NCI-H446 (cell line): Measurements from ENCODE around the gene PAPPA.

ENCODE experiments used
- DNase-seq, 2 experiments: peaks; one replicate each; lab custom pipeline; 2025; lab: John Stamatoyannopoulos, UW

The PAPPA gene

GRCh38 chr9:116276651-116277121 lies 123.1 kb downstream of the PAPPA start:
- no peak for DNase-seq

- no peak for DNase-seq
Measured at GRCh38 chr9:116278326-116278725, 124.7 kb downstream of the PAPPA start.

DNA sequence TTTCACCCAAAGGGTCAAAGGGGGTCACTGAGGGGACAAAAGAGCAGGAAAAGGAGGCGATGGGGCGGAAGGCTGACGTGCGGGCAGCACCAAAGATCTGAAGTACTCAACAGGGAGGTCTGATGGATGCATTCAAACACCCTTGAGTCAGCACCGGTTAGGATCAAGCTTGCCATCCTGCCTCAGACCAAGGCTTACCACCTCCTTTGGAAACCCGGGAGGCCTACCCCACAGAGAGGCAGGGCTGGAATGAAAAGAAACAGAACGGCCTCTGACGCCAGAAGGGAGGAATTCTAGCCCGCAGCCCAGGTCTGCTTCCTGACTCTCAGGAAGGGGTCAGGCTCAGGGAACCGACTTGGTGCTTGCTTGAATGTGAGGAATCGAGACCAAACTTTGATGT lies 125.6 kb downstream of the PAPPA start:
- DNase-seq: no peak

GRCh38 chr9:116280529-116280928 lies 126.9 kb downstream of the PAPPA start:
- no peak for DNase-seq

DNA sequence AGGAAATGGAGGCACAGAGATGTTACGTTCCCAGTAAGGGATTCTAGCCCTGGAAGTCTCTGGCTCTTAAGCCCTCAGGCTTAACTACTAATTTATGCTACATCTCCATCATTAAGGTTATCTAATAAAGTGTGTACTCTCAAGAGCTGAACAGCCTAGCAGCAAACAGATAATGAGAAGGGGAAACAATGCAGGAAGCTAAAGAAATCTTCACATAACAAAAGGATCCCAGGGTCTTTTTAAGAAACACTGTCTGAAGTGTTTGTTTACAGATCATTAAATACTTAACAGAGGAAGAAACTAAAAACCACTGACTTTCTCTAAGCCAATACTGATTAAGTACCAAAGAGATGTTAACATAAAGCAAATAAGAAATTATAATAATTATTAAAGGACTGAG lies 129.0 kb downstream of the PAPPA start:
- no peak for DNase-seq

DNA sequence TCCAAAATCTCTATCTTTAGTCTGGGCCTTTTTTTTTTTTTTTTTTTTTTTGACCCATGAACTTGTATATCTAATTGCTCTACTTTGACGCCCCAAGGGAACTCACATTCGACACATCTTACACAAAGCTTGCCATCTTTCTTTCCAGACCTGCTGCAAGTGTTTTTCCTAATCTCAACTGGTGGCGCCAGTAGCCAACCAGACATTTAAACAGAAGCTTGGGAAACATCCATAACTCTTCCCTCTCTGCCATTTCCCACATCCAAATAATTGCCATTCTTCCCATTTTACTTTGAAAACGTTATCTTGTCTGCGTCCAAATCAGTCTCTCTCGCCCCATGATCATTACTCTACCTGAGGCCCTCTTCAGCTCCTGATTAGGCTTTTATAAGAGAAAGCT lies 130.9 kb downstream of the PAPPA start:
- no peak for DNase-seq

DNA sequence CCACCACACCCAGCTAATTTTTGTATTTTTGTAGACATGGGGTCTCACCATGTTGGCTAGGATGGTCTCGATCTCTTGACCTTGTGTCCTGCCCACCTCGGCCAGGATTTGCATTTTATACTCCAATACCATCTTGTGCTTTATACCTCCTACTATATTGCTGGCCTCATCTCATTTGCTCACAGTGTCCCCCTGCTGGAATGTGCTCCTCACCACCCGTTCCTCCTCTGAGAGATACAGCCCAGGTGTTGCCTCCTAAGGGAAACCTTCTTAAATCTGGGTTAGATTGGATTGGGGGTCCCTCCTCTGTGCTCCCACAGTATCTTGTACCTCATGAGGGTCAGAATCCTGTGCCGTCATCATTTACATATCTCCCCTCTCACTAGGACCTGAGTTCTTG lies 131.7 kb downstream of the PAPPA start:
- DNase-seq: no peak

- no peak for DNase-seq
Measured at GRCh38 chr9:116286297-116286696, 132.7 kb downstream of the PAPPA start.

GRCh38 chr9:116287721-116288120 lies 134.1 kb downstream of the PAPPA start:
- DNase-seq: no peak

DNA sequence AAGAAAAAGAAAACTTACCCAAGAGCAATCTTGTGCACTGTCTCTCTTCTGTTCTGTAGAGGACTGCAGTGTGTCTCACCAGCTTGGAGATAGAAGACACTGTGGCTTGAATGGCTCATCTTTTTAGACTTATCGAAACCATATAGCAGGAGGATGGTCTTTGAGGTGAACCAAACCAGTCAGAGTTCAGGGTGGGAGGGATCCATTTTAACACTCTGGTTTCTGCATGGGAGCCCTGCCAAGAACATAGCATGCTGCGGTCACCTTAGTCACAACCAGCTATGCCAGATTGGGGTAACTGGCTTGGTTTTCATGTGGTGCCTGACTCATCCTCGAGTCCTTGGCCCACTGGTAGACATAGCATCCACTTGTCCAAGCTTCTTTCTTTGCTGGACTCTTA lies 135.1 kb downstream of the PAPPA start:
- DNase-seq: no peak

- DNase-seq: no peak
Measured at GRCh38 chr9:116297346-116297745, 143.8 kb downstream of the PAPPA start.

- no peak for DNase-seq
Measured at GRCh38 chr9:116298249-116298648, 144.7 kb downstream of the PAPPA start.

DNA sequence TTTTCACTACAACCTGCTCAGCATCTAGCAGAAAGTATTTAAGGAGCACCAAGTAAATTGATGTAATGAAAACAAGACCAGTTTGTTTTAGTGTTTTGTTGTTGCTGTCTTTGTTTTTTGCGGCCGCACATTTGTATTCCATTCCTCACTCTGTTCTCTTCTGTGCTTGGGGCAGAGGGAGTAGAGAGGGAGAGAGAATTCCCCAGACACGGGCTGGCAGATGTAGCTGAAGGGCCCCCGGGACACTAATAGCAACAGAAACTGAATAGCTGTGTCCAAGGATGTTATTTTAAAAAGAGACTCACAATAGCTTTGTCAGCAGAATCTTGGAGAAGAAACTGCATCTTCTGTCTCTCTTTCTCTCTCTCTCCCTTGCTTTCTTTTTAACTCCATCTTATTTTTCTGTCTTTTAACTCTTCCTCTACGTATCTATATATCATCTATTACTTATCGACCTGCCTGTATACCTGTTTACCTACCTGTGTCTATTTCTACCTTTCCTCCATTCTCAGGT lies 145.3 kb downstream of the PAPPA start:
- no peak for DNase-seq

- no peak for DNase-seq
Measured at GRCh38 chr9:116300360-116300870, 146.8 kb downstream of the PAPPA start.

GRCh38 chr9:116303270-116303669 lies 149.7 kb downstream of the PAPPA start:
- no peak for DNase-seq

- no peak for DNase-seq
Measured at GRCh38 chr9:116303886-116304538, 150.4 kb downstream of the PAPPA start.

DNA sequence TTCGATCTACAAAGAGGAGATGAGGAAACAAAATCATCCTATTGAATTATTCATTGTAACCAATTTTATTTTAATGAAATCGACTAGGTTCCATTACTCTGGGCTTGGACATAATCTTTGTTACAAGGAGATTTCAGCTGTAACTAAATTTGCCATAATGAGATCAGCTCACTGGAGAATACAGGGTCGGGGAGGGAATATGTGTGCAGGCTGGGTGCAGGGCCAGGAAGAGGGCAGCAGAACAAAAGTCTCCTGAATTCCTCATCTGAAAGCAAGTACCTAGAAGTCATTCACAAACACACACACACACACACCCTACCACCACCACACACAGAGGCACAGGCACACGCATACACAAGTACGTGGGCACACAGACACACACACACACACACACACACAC lies 151.2 kb downstream of the PAPPA start:
- DNase-seq: no peak

GRCh38 chr9:116308076-116308475 lies 154.5 kb downstream of the PAPPA start:
- DNase-seq: no peak

DNA sequence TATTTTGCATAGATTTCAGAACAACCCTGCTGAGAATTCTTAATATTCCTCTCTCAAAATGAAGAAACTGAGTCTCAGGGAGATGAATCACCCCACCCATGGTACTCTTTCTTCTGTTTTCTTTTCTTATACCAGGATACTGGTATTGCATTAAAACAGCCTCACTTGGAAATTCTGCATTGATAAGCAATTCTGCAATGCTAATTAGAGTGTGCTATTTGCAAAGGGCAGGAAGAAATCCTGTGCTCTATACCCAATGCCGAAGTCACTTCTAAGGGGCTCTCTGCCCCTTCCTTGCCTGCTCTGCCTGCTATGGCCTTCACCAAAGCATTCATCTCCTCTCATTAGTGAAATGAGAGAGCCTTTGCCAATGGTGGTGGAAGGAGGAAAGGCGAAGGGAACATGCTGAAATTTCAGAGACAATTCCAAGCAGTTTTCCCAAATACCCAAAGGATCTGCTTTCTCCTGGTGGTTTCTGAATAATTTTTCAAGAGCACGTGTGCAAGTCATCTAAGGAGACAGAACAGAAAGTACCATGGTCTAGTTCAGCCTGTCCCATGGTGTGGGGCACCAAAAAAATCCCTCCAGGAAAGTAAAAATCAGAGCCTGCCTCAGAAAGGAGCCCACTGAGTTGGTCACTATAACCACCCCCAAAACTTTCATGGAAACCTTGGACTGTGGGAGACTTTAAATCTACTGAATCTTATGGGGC lies 156.5 kb downstream of the PAPPA start:
- no peak for DNase-seq

GRCh38 chr9:116312221-116312620 lies 158.6 kb downstream of the PAPPA start:
- DNase-seq: no peak

- DNase-seq: no peak
Measured at GRCh38 chr9:116313638-116314037, 160.0 kb downstream of the PAPPA start.

- DNase-seq: no peak
Measured at GRCh38 chr9:116316246-116316645, 162.7 kb downstream of the PAPPA start.

DNA sequence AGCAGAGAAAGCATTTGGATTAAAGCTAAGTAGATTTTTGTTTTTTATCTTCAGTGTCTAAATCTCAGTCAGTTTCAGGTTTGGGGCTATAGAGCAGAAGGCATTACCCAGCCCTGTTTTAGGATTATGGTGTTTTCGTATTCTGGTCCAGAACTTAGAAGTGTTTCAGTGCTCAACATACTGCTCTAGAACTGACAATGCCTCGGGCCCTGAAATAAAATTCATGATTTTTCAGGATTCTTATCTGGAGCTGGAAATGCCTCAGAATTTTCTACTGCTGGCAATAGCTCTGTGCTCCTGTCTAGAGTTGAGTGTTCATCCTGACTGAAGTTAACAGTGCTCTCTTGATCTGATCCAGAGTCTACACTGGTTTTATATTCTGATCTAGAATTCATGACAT lies 163.9 kb downstream of the PAPPA start:
- DNase-seq: no peak
